Activated CD8-positive, alpha-beta memory T cell treated with anti-CD3 and anti-CD28 coated beads, Interleukin-2, amount 50 U/mL, for 1 hour (primary cell): ENCODE data around the gene RGN.
"Not testable (repeated sequence)": the region's sequence is repeated elsewhere in the genome, so short reads cannot be mapped to it uniquely, and the experiment has no call there.

ENCODE experiments used
- DNase-seq: peaks from one replicate; pipeline ENCODE4 v3.0.0-alpha.2; 2020; ENCODE audit errors: extremely low read depth

RGN gene

GRCh38 chrX:47078129-47079043 lies at the start of gene RGN:
Gene RGN (plus strand): TSS chrX:47078443. CDS start chrX:47081145, 2,702 bp downstream.
- DNase-seq: no peak

- no peak for DNase-seq
Observed at GRCh38 chrX:47030339-47030738, 47.9 kb upstream of the RGN start.

- no peak for DNase-seq
Observed at GRCh38 chrX:47047989-47048388, 30.3 kb upstream of the RGN start.

GRCh38 chrX:47059142-47059874 lies 18.9 kb upstream of the RGN start:
- DNase-seq: no peak

- no peak for DNase-seq
Observed at GRCh38 chrX:47060708-47061107, 17.5 kb upstream of the RGN start.

- DNase-seq: no peak
Observed at GRCh38 chrX:47061238-47061919, 16.9 kb upstream of the RGN start.

- DNase-seq: no peak
Observed at GRCh38 chrX:47063179-47063578, 15.1 kb upstream of the RGN start.

GRCh38 chrX:47068214-47068613 lies 10.0 kb upstream of the RGN start:
- no peak for DNase-seq

- no peak for DNase-seq
Observed at GRCh38 chrX:47068720-47069119, 9.5 kb upstream of the RGN start.

- DNase-seq: no peak
Observed at GRCh38 chrX:47080215-47080914, 2.1 kb downstream of the RGN start.

GRCh38 chrX:47080915-47081236 lies 2.6 kb downstream of the RGN start:
- no peak for DNase-seq

GRCh38 chrX:47091149-47091775 lies 13.0 kb downstream of the RGN start:
- DNase-seq: no peak

- no peak for DNase-seq
Observed at GRCh38 chrX:47093248-47093647, 15.0 kb downstream of the RGN start.

GRCh38 chrX:47093860-47094259 lies 15.6 kb downstream of the RGN start:
- no peak for DNase-seq

- DNase-seq: no peak
Observed at GRCh38 chrX:47097018-47097417, 18.8 kb downstream of the RGN start.

GRCh38 chrX:47098338-47099094 lies 20.3 kb downstream of the RGN start:
- DNase-seq: no peak

- DNase-seq: no peak
Observed at GRCh38 chrX:47101206-47101605, 23.0 kb downstream of the RGN start.

- not testable (repeated sequence) for DNase-seq
Observed at GRCh38 chrX:47110936-47111615, 32.8 kb downstream of the RGN start.

- DNase-seq: no peak
Observed at GRCh38 chrX:47112316-47112954, 34.2 kb downstream of the RGN start.
